ENCODE data around the gene LRMDA.

Gene LRMDA

DNA sequence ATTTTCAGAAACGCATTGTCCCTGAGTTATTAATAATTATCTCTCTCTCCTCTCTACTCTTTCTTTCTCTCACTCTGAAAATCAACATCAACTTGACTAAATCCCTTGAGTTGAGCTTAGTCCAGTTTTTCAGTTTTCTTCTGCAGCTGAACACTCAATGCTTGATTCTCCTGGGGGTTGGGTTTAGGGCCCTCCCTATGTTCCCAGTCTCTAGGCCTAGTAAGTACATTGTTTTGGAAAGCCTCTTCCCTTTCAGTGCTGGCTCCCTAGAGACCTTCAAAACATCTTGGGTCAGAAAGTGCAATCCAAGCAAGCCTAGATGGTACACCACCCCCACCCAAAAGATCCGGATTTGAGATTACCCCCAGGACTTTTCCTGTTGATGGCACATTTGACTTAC lies 488.5 kb downstream of the LRMDA start:
- TF ChIP-seq, protein P1, sequence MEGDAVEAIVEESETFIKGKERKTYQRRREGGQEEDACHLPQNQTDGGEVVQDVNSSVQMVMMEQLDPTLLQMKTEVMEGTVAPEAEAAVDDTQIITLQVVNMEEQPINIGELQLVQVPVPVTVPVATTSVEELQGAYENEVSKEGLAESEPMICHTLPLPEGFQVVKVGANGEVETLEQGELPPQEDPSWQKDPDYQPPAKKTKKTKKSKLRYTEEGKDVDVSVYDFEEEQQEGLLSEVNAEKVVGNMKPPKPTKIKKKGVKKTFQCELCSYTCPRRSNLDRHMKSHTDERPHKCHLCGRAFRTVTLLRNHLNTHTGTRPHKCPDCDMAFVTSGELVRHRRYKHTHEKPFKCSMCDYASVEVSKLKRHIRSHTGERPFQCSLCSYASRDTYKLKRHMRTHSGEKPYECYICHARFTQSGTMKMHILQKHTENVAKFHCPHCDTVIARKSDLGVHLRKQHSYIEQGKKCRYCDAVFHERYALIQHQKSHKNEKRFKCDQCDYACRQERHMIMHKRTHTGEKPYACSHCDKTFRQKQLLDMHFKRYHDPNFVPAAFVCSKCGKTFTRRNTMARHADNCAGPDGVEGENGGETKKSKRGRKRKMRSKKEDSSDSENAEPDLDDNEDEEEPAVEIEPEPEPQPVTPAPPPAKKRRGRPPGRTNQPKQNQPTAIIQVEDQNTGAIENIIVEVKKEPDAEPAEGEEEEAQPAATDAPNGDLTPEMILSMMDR (IDR thresholded peaks at IDR 0.05; ENCODE audit: control extremely low read depth, extremely low read depth, low read depth, missing control alignments), result no peak
- POLR2A ChIA-PET, result no interaction called here
- no peak for DNase-seq (ENCODE audit: extremely low spot score)
- CTCF ChIA-PET, result interaction anchor here (1.4 to 2.1 kb wide), 2 partner anchors 9 to 12 kb away, joined by 3 to 6 read pairs; no protein-coding TSS in a partner anchor

DNA sequence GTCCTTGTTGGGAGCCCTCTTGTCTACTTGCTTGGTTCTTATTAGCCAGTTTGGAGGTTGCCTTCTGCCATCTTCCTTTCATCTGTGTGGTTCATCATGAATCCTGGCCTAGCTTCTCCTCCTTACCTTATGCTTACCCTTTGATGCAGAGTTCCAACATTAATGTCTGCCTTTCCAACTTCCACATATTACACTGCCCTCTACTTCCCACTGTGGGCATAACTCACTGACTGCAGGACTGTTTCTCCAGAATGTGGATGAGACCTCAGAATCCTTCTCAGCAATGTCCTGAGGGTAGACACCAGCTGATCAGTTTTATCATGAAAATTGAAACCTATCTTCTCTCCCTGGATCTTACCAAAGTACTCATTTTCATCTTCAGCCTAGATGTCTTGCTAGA lies 491.0 kb downstream of the LRMDA start:
- CTCF ChIA-PET, result no interaction called here
- POLR2A ChIA-PET, result no interaction called here
- TF ChIP-seq, protein P1 (IDR thresholded peaks at IDR 0.05; ENCODE audit: control extremely low read depth, extremely low read depth, low read depth, missing control alignments), result no peak
- no peak for DNase-seq (ENCODE audit: extremely low spot score)

- ChIA-PET POLR2A (no interaction called here), CTCF (interaction anchor here (1.8 kb wide), 1 partner anchor 14 kb away, joined by 6 read pairs; no protein-coding TSS in a partner anchor)
- TF ChIP-seq, protein P1 (IDR thresholded peaks at IDR 0.05; ENCODE audit: control extremely low read depth, extremely low read depth, low read depth, missing control alignments), result no peak
- no peak for DNase-seq (ENCODE audit: extremely low spot score)
Measured at GRCh38 chr10:75924309-75924902, 493.0 kb downstream of the LRMDA start.

- POLR2A ChIA-PET, result no interaction called here
- TF ChIP-seq, protein P1 (IDR thresholded peaks at IDR 0.05; ENCODE audit: control extremely low read depth, extremely low read depth, low read depth, missing control alignments), result no peak
- no peak for DNase-seq (ENCODE audit: extremely low spot score)
- CTCF ChIA-PET, result interaction anchor here (1.8 kb wide), 1 partner anchor 12 kb away, joined by 6 read pairs; no protein-coding TSS in a partner anchor
Measured at GRCh38 chr10:75925999-75926398, 494.6 kb downstream of the LRMDA start.

GRCh38 chr10:75926763-75927162 lies 495.3 kb downstream of the LRMDA start:
- ChIA-PET CTCF (interaction anchor here (1.1 kb wide), 1 partner anchor 11 kb away, joined by 4 read pairs; no protein-coding TSS in a partner anchor), POLR2A (no interaction called here)
- no peak for DNase-seq (ENCODE audit: extremely low spot score)
- TF ChIP-seq, protein P1 (IDR thresholded peaks at IDR 0.05; ENCODE audit: control extremely low read depth, extremely low read depth, low read depth, missing control alignments), result peak; percentile 26

- ChIA-PET CTCF (interaction anchor here (1.6 kb wide), 1 partner anchor 11 kb away, joined by 6 read pairs; no protein-coding TSS in a partner anchor), POLR2A (no interaction called here)
- TF ChIP-seq, protein P1 (IDR thresholded peaks at IDR 0.05; ENCODE audit: control extremely low read depth, extremely low read depth, low read depth, missing control alignments), result no peak
- no peak for DNase-seq (ENCODE audit: extremely low spot score)
Measured at GRCh38 chr10:75928231-75928630, 496.8 kb downstream of the LRMDA start.

Data from GM10248 (cell line).